HCT116 (cell line): ENCODE measurements around the gene ABCA8. TPM values are rescaled to one million over a fixed set of nuclear protein-coding genes. Genes with fewer than 3 reads are reported as not detected.

ENCODE experiments used
- ATAC-seq: fragments of 200-7000 bp; cut with Tn5 transposase; 2 replicates; pipeline ENCODE4 v1.9.1; 2020; ENCODE audit warnings: mild to moderate bottlenecking, moderate library complexity
- BruUV-seq: library from RNA; stranded (reverse); fragments of 400-500 nt; replicated peaks from 2 replicates; lab custom pipeline; 2021; lab: Mats Ljungman, UMichigan
- CTCF ChIA-PET: fragments of 300-600 bp; sonication (Branson Sonifier 250); formaldehyde crosslinking; loops from one replicate; lab custom pipeline; 2021; ENCODE audit warnings: antibody characterized with exemption; lab: Charles Lee
- POLR2A ChIA-PET: fragments of 300-600, 350-600 bp; sonication (Branson Sonifier 250); formaldehyde crosslinking; loops from one replicate; lab custom pipeline; 2021; ENCODE audit warnings: antibody characterized with exemption; lab: Charles Lee
- RAD21 ChIA-PET, 2 experiments: fragments of 300-600 bp; sonication (Branson Sonifier 250); formaldehyde crosslinking; loops; one replicate each; lab custom pipeline; 2023; ENCODE audit warnings: low total read pairs in 2 of 2; ENCODE audit not compliant: uncharacterized antibody in 2 of 2, unreplicated experiment in 2 of 2, low non-redundant PET in 1 of 2; lab: Charles Lee
- DNase-seq: peaks from one replicate; pipeline ENCODE4 v3.0.0-alpha.2; 2010; ENCODE audit warnings: low read depth, low spot score
- H2AFZ ChIP-seq: fragments of 200-600 bp; shearing (Covaris generic), sonication (generic); 2 replicates; pipeline ENCODE4 v1.6.1; 2017; ENCODE audit warnings: low read depth, mixed run types, mixed read lengths, antibody characterized with exemption, low read length; ENCODE audit not compliant: poor library complexity, severe bottlenecking
- H3K27ac ChIP-seq: 2 replicates; pipeline ENCODE4 v1.5.1; 2012; ENCODE audit warnings: low read depth, low read length
- H3K27me3 ChIP-seq: fragments of 200-600 bp; sonication (generic); 2 replicates; pipeline ENCODE4 v1.6.1; 2016; ENCODE audit warnings: mixed run types, low read length, mixed read lengths; ENCODE audit not compliant: insufficient read depth
- H3K36me3 ChIP-seq, 2 experiments: fragments of 200-500 bp in 1 of 2; fragments of 200-600 bp in 1 of 2; sonication (Bioruptor generic) in 1 of 2; sonication (generic) in 1 of 2; 2 replicates each; pipeline versions ENCODE4 v1.5.1 to v1.6.1; 2014 to 2016; ENCODE audit warnings: low read length in 2 of 2, inconsistent platforms in 1 of 2, mixed read lengths in 1 of 2, mixed run types in 1 of 2; ENCODE audit not compliant: insufficient read depth in 2 of 2, control insufficient read depth in 1 of 2
- H3K4me1 ChIP-seq, 2 experiments: fragments of 200-600 bp in 1 of 2; sonication (generic) in 1 of 2; 2 replicates each; pipeline versions ENCODE4 v1.5.1 to v1.6.1; 2012 to 2017; ENCODE audit warnings: low read length in 2 of 2, inconsistent platforms in 1 of 2, mild to moderate bottlenecking in 1 of 2, mixed read lengths in 1 of 2, mixed run types in 1 of 2, moderate library complexity in 1 of 2; ENCODE audit not compliant: insufficient read depth in 2 of 2, control insufficient read depth in 1 of 2
- H3K4me2 ChIP-seq: fragments of 200-600 bp; sonication (generic); 2 replicates; pipeline ENCODE4 v1.6.1; 2017; ENCODE audit warnings: mixed run types, low read length, mixed read lengths
- H3K4me3 ChIP-seq, 2 experiments: fragments of 200-600 bp in 1 of 2; sonication (generic) in 1 of 2; replicated peaks in 1 of 2; 2 replicates each; pipeline ENCODE4 v1.5.1; 2011 to 2016; ENCODE audit warnings: low read length in 2 of 2, control low read depth in 1 of 2, low read depth in 1 of 2, mild to moderate bottlenecking in 1 of 2, mixed read lengths in 1 of 2, mixed run types in 1 of 2
- H3K79me2 ChIP-seq: fragments of 200-600 bp; sonication (generic); 2 replicates; pipeline ENCODE4 v1.6.1; 2017; ENCODE audit warnings: mild to moderate bottlenecking, mixed run types, low read length, moderate library complexity, mixed read lengths; ENCODE audit not compliant: insufficient read depth
- H3K9ac ChIP-seq: fragments of 200-600 bp; sonication (generic); 2 replicates; pipeline ENCODE4 v1.6.1; 2016; ENCODE audit warnings: low read length, mixed read lengths
- H3K9me2 ChIP-seq: fragments of 200-600 bp; sonication (generic), shearing (Covaris generic); 2 replicates; pipeline ENCODE4 v1.6.1; 2017; ENCODE audit warnings: mixed run types, mild to moderate bottlenecking, moderate library complexity; ENCODE audit not compliant: insufficient read depth
- H3K9me3 ChIP-seq, 2 experiments: fragments of 200-500 bp in 1 of 2; fragments of 200-600 bp in 1 of 2; sonication (Bioruptor generic) in 1 of 2; sonication (generic) in 1 of 2; 2 replicates each; pipeline ENCODE4 v1.6.1; 2014 to 2017; ENCODE audit warnings: low read length in 2 of 2, mixed read lengths in 2 of 2, inconsistent platforms in 1 of 2, low read depth in 1 of 2, mild to moderate bottlenecking in 1 of 2, mixed run types in 1 of 2, moderate library complexity in 1 of 2; ENCODE audit not compliant: control insufficient read depth in 1 of 2, insufficient read depth in 1 of 2
- H4K20me1 ChIP-seq: fragments of 200-600 bp; sonication (generic), shearing (Covaris generic); 2 replicates; pipeline ENCODE4 v1.6.1; 2017; ENCODE audit warnings: mixed run types, mild to moderate bottlenecking, moderate library complexity; ENCODE audit not compliant: insufficient read depth
- CBX3 ChIP-seq: IDR thresholded peaks from 2 replicates; pipeline ENCODE4 v1.6.1; 2012; ENCODE audit warnings: low read depth
- CEBPB ChIP-seq: IDR thresholded peaks from 2 replicates; pipeline ENCODE4 v1.6.1; 2012; ENCODE audit warnings: low read depth
- CTCF ChIP-seq, 3 experiments: fragments of 200-600 bp in 1 of 3; sonication (generic) in 1 of 3; IDR thresholded peaks in 2 of 3; conservative IDR thresholded peaks in 1 of 3; 2 replicates each; pipeline ENCODE4 v1.5.1; 2012 to 2017; ENCODE audit warnings: low read depth in 2 of 3, low read length in 2 of 3, antibody characterized with exemption in 1 of 3, borderline replicate concordance in 1 of 3, control low read depth in 1 of 3, mild to moderate bottlenecking in 1 of 3, mixed read lengths in 1 of 3, mixed run types in 1 of 3, moderate library complexity in 1 of 3; ENCODE audit not compliant: insufficient read depth in 1 of 3
- EGR1 ChIP-seq: IDR thresholded peaks from 2 replicates; pipeline ENCODE4 v1.6.1; 2012; ENCODE audit warnings: low read depth
- EZH2 ChIP-seq: fragments of 200-600 bp; sonication (generic); IDR thresholded peaks from 2 replicates; pipeline ENCODE4 v1.6.1; 2017; ENCODE audit warnings: antibody characterized with exemption, mixed run types
- MAX ChIP-seq: IDR thresholded peaks from 2 replicates; pipeline ENCODE4 v1.6.1; 2012
- POLR2A ChIP-seq: IDR thresholded peaks from 2 replicates; pipeline ENCODE4 v1.7.0; 2011; ENCODE audit warnings: borderline replicate concordance; ENCODE audit not compliant: insufficient read depth, insufficient read length; ENCODE audit errors: extremely low read depth
- POLR2AphosphoS5 ChIP-seq: IDR thresholded peaks from 2 replicates; pipeline ENCODE4 v1.6.1; 2011; ENCODE audit warnings: mild to moderate bottlenecking, low read depth, low read length, moderate library complexity
- RAD21 ChIP-seq: IDR thresholded peaks from 2 replicates; pipeline ENCODE4 v1.6.1; 2012; ENCODE audit warnings: low read depth, mild to moderate bottlenecking
- REST ChIP-seq: IDR thresholded peaks from 2 replicates; pipeline ENCODE4 v1.6.1; 2012; ENCODE audit warnings: low read depth
- SIN3A ChIP-seq: IDR thresholded peaks from 2 replicates; pipeline ENCODE4 v1.6.1; 2012; ENCODE audit warnings: low read depth
- SP1 ChIP-seq: IDR thresholded peaks from 2 replicates; pipeline ENCODE4 v1.6.1; 2012; ENCODE audit warnings: low read depth
- SRF ChIP-seq: IDR thresholded peaks from 2 replicates; pipeline ENCODE4 v1.6.1; 2012; ENCODE audit warnings: low read depth
- TCF7L2 ChIP-seq: IDR thresholded peaks from 2 replicates; pipeline ENCODE4 v1.7.0; 2011; ENCODE audit warnings: borderline replicate concordance, inconsistent platforms; ENCODE audit not compliant: insufficient read depth, insufficient read length; ENCODE audit errors: extremely low read depth
- YY1 ChIP-seq: IDR thresholded peaks from 2 replicates; pipeline ENCODE4 v1.6.1; 2011; ENCODE audit warnings: low read length, low read depth, moderate library complexity, mild to moderate bottlenecking; ENCODE audit not compliant: insufficient replicate concordance; ENCODE audit errors: extremely low read depth
- ZBTB33 ChIP-seq: IDR thresholded peaks from 2 replicates; pipeline ENCODE4 v1.6.1; 2011; ENCODE audit warnings: mild to moderate bottlenecking, low read length, moderate library complexity; ENCODE audit not compliant: insufficient replicate concordance; ENCODE audit errors: extremely low read depth
- intact Hi-C: fragments of 100-400 bp; cut with micrococcal nuclease; formaldehyde crosslinking; loops from 2 replicates; pipeline ENCODE4 v1.10.0; 2022
- total RNA-seq: library from RNA; stranded (reverse); gene quantifications from one replicate; pipeline ENCODE4 v1.2.1, GENCODE V29; 2021; ENCODE audit not compliant: unreplicated experiment

ABCA8 gene
- total RNA-seq, 1 experiment from 2014 or later: 0.44 TPM

DNA sequence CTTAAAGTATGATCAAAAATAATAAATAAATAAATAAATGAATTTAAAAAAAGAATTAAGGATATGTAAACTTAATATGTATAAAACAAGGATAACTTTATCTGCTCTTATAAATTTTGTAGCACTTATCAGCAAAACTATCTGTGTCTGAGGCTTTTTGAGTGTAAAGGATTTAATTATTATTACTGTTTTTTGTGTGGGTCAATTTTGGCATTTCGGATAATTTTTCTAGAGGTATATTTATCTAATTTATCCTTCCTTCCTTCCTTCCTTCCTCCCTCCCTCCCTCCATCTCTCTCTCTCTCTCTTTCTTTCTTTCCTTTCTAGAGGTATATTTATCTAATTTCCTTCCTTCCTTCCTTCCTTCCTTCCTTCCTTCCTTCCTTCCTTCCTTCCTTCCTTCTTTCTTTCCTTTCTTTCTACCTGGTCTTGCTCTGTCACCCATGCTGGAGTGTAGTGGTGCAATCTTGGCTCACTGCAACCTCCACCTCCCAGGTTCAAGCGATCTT lies 120.8 kb downstream of the ABCA8 start:
- no TSS peak for BruUV-seq
- H3K9me3 ChIP-seq: no peaks in the 10 kb centered on the region
- TF ChIP-seq SRF (no peak), MAX (no peak), ZBTB33 (no peak), SP1 (no peak), CTCF (IDR thresholded peaks at IDR 0.05 in 2 of 3, conservative IDR thresholded peaks at IDR 0.05 in 1 of 3; ENCODE audit: borderline replicate concordance in 1 of 3, insufficient read depth in 1 of 3, low read depth in 2 of 3, low read length in 2 of 3) (no peak), EZH2 (no peak), CEBPB (no peak), POLR2AphosphoS5 (no peak), SIN3A (no peak), REST (no peak), POLR2A (no peak), TCF7L2 (no peak), EGR1 (no peak), CBX3 (no peak), YY1 (no peak), RAD21 (no peak)
- no peaks in the 10 kb centered on the region for H3K4me1 ChIP-seq
- H4K20me1 ChIP-seq: no peaks in the 10 kb centered on the region
- no peaks in the 10 kb centered on the region for H3K9me2 ChIP-seq
- H3K27ac ChIP-seq: no peak overlapping the region
- H3K36me3 ChIP-seq: no peaks in the 10 kb centered on the region
- ChIA-PET POLR2A (no interaction called here), CTCF (interaction anchor here (0.9 kb wide), 1 partner anchor 72 kb away, joined by 3 read pairs; no protein-coding TSS in a partner anchor), RAD21 (no interaction called here)
- no peak overlapping the region for H3K4me3 ChIP-seq
- DNase-seq: no peak
- intact Hi-C loops: no loop called here
- H3K27me3 ChIP-seq: no peaks in the 10 kb centered on the region
- H3K79me2 ChIP-seq: no peaks in the 10 kb centered on the region
- no peak overlapping the region for H3K9ac ChIP-seq
- H2AFZ ChIP-seq: no peak overlapping the region
- H3K4me2 ChIP-seq: no peak overlapping the region
- ATAC-seq: no peak
